KMS-11 (cell line): Measurements from ENCODE around the gene CEACAM18.

Experiments
- H2AFZ ChIP-seq: fragments of 200-600 bp; sonication (generic); 2 replicates; pipeline ENCODE4 v1.6.1; 2016; ENCODE audit warnings: antibody characterized with exemption, mixed run types, low read depth
- H3K27ac ChIP-seq: fragments of 200-600 bp; sonication (generic); 2 replicates; pipeline ENCODE4 v1.6.1; 2016; ENCODE audit warnings: mild to moderate bottlenecking, mixed run types
- H3K27me3 ChIP-seq: fragments of 200-600 bp; sonication (generic); 2 replicates; pipeline ENCODE4 v1.6.1; 2017; ENCODE audit warnings: mild to moderate bottlenecking, low read depth, mixed run types, moderate library complexity; ENCODE audit not compliant: insufficient read depth
- H3K36me3 ChIP-seq: fragments of 200-600 bp; sonication (generic); 2 replicates; pipeline ENCODE4 v1.6.1; 2017; ENCODE audit warnings: mild to moderate bottlenecking, mixed run types; ENCODE audit not compliant: insufficient read depth
- H3K4me1 ChIP-seq: fragments of 200-600 bp; sonication (generic); 2 replicates; pipeline ENCODE4 v1.6.1; 2016; ENCODE audit warnings: mild to moderate bottlenecking, low read depth, mixed run types; ENCODE audit not compliant: poor library complexity, severe bottlenecking
- H3K4me2 ChIP-seq: fragments of 200-600 bp; sonication (generic); 2 replicates; pipeline ENCODE4 v1.7.0; 2016; ENCODE audit warnings: mild to moderate bottlenecking, mixed run types
- H3K4me3 ChIP-seq: fragments of 200-600 bp; sonication (generic); IDR thresholded peaks from 2 replicates; pipeline ENCODE4 v1.6.1; 2017; ENCODE audit warnings: low read depth, low read length, mixed read lengths; ENCODE audit not compliant: insufficient read depth
- H3K79me2 ChIP-seq: fragments of 200-600 bp; sonication (generic); 2 replicates; pipeline ENCODE4 v1.6.1; 2016; ENCODE audit warnings: low read depth, mixed run types; ENCODE audit not compliant: insufficient read depth
- H3K9ac ChIP-seq: fragments of 200-600 bp; sonication (generic); 2 replicates; pipeline ENCODE4 v1.6.1; 2016; ENCODE audit warnings: mild to moderate bottlenecking, mixed run types
- H4K20me1 ChIP-seq: fragments of 200-600 bp; sonication (generic); 2 replicates; pipeline ENCODE4 v1.6.1; 2016; ENCODE audit warnings: mild to moderate bottlenecking, mixed run types; ENCODE audit not compliant: insufficient read depth
- TF ChIP-seq, protein P1 (sequence below): fragments of 200-600 bp; sonication (generic); conservative IDR thresholded peaks from 2 replicates; pipeline ENCODE4 v1.6.1; 2017; ENCODE audit warnings: low read depth, mild to moderate bottlenecking, antibody characterized with exemption, low read length, moderate library complexity, mixed read lengths

Gene CEACAM18

DNA sequence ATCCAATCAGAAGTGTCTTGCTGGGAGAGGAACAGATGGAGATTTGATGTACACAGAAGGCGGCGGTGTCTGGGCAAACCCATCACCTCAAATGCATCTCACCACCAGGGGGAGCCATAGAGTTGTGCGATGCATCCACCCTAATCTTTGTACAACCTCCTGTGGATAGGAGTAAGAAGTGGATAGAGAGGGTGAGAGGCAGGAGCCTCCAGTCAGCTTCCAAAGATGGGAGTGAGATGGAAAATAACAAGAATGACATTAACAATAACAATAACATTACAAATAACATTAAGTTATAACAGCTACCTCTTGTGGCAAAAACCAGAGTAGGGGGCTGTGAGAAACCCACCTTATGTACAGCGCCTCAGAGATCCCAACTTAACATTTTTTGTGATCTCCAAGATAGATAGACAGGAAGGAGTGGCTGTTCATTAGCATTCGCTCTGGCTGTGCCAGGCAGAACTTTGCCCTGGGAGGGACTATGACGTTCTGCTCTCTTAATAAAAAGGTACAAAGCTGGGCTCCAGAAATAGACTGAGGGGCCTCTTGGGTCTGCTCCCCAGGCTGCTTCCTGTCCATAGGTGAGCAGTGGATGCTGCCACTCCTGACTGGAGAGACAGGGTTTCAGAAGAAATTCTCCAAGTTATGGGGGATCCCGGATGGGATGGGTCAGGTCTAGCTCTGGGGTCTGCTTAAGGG is 5.2 kb upstream of the CEACAM18 start:
- no peak overlapping the region for H3K9ac ChIP-seq
- no peaks in the 10 kb centered on the region for H4K20me1 ChIP-seq
- TF ChIP-seq, protein P1, sequence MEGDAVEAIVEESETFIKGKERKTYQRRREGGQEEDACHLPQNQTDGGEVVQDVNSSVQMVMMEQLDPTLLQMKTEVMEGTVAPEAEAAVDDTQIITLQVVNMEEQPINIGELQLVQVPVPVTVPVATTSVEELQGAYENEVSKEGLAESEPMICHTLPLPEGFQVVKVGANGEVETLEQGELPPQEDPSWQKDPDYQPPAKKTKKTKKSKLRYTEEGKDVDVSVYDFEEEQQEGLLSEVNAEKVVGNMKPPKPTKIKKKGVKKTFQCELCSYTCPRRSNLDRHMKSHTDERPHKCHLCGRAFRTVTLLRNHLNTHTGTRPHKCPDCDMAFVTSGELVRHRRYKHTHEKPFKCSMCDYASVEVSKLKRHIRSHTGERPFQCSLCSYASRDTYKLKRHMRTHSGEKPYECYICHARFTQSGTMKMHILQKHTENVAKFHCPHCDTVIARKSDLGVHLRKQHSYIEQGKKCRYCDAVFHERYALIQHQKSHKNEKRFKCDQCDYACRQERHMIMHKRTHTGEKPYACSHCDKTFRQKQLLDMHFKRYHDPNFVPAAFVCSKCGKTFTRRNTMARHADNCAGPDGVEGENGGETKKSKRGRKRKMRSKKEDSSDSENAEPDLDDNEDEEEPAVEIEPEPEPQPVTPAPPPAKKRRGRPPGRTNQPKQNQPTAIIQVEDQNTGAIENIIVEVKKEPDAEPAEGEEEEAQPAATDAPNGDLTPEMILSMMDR: peak; percentile 66
- no peak overlapping the region for H3K4me2 ChIP-seq
- H3K27ac ChIP-seq: no peak overlapping the region
- no peaks in the 10 kb centered on the region for H3K4me1 ChIP-seq
- H3K4me3 ChIP-seq: no peak overlapping the region
- no peak overlapping the region for H2AFZ ChIP-seq
- H3K27me3 ChIP-seq: no peaks in the 10 kb centered on the region; the same call in 1 of the 2 replicates
- H3K36me3 ChIP-seq: no peaks in the 10 kb centered on the region
- H3K79me2 ChIP-seq: no peaks in the 10 kb centered on the region

DNA sequence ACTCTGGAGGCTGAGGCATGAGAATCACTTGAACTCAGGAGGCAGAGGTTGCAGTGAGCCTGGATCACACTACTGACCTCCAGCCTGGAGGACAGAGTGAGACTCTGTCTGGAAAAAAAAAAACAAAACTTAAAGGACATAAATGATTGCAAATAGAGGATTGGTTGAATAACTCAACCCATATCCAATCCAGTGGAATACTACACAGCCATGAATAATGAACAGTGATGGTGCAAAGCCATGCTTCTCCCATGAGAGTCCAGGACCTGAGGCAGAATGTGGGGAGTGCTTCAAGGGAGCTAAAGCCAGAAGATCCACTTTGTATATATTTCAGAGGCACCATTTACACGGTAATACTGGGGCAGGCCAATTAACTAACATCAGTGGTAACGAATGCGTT is 2.2 kb upstream of the CEACAM18 start:
- H3K27ac ChIP-seq: no peak overlapping the region
- H3K9ac ChIP-seq: no peak overlapping the region
- H3K27me3 ChIP-seq: no peaks in the 10 kb centered on the region; the same call in 1 of the 2 replicates
- no peak overlapping the region for H3K4me3 ChIP-seq
- no peak overlapping the region for H3K4me2 ChIP-seq
- no peaks in the 10 kb centered on the region for H4K20me1 ChIP-seq
- no peak overlapping the region for H2AFZ ChIP-seq
- no peaks in the 10 kb centered on the region for H3K36me3 ChIP-seq
- TF ChIP-seq, protein P1: no peak
- H3K79me2 ChIP-seq: no peaks in the 10 kb centered on the region
- H3K4me1 ChIP-seq: no peaks in the 10 kb centered on the region

DNA sequence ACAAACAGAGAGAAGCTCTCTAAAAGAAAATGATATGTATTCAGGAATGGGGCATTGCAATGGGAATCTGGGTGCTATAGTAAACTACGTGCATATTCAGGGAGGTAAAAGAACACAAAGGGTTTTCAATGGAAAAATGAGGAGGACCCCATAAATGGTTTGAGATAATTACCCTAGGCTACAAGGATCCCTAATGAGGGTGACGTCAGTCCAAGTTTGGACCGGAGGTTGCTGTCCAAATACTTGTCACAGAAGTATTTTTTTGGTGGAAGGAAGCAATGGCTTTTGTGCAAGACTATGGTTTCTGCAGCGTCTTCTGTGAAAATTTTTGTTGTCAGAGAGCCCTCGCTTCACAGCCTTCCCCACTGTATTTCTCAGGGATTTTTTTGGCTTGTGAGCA is 995 bp upstream of the CEACAM18 start:
- no peaks in the 10 kb centered on the region for H3K79me2 ChIP-seq
- no peak overlapping the region for H3K4me3 ChIP-seq
- no peaks in the 10 kb centered on the region; the same call in 1 of the 2 replicates for H3K27me3 ChIP-seq
- no peak overlapping the region for H3K9ac ChIP-seq
- H3K27ac ChIP-seq: no peak overlapping the region
- no peaks in the 10 kb centered on the region for H3K4me1 ChIP-seq
- no peaks in the 10 kb centered on the region for H4K20me1 ChIP-seq
- TF ChIP-seq, protein P1: no peak
- no peaks in the 10 kb centered on the region for H3K36me3 ChIP-seq
- no peak overlapping the region for H3K4me2 ChIP-seq
- no peak overlapping the region for H2AFZ ChIP-seq

DNA sequence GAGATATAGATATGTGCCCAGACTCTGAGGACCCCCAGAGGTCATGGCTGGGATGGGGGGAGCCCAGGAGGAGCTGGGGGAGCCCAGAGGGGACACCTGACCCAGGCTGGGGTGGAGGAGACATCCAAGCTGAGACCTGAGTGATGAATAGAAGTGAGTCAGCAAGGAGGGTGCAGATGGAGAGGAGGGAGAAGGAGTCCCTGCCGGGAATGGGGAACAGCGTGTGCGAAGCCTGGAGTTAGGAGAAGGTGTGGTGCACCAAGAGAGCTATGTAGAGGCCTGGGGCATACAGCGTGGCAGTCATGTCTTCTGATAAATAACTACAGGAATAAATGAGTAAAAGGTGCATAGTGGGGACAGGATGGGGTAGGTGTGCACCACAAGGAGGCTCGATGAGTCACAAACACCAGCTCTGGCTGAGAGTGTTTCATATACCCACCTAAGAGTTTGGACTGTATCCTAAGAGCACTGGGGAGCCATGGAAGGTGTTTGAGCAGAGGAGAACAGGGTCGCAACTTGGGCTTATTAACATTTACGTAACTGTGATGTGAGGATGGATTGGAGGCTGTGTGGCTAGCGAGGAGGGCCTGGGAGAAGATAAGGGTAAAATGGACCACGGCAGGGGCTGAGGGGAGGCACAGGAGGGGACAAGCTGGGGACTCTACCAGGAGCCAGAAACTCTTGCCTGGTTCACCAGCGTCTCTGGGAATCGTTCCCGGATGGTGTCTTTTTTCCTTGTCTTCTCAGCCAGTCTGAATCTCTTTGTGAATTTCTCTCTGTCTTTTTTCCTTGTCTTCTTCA is 1.4 kb downstream of the CEACAM18 start:
- TF ChIP-seq, protein P1: no peak
- H3K4me1 ChIP-seq: no peaks in the 10 kb centered on the region
- H3K27ac ChIP-seq: no peak overlapping the region
- no peak overlapping the region for H3K9ac ChIP-seq
- no peak overlapping the region for H3K4me3 ChIP-seq
- no peak overlapping the region for H2AFZ ChIP-seq
- H3K36me3 ChIP-seq: no peaks in the 10 kb centered on the region
- H4K20me1 ChIP-seq: no peaks in the 10 kb centered on the region
- H3K27me3 ChIP-seq: no peaks in the 10 kb centered on the region
- no peak overlapping the region for H3K4me2 ChIP-seq
- no peaks in the 10 kb centered on the region for H3K79me2 ChIP-seq
